ENCODE measurements around the gene NECAB3. TPM values are rescaled to one million over a fixed set of nuclear protein-coding genes. Genes with fewer than 3 reads are reported as not detected.
A peak's percentile ranks its signal among the peaks of the same experiment; 100 is the strongest.

NECAB3 gene
- total RNA-seq, 1 donor from 2014 or later = 26.9 TPM

DNA sequence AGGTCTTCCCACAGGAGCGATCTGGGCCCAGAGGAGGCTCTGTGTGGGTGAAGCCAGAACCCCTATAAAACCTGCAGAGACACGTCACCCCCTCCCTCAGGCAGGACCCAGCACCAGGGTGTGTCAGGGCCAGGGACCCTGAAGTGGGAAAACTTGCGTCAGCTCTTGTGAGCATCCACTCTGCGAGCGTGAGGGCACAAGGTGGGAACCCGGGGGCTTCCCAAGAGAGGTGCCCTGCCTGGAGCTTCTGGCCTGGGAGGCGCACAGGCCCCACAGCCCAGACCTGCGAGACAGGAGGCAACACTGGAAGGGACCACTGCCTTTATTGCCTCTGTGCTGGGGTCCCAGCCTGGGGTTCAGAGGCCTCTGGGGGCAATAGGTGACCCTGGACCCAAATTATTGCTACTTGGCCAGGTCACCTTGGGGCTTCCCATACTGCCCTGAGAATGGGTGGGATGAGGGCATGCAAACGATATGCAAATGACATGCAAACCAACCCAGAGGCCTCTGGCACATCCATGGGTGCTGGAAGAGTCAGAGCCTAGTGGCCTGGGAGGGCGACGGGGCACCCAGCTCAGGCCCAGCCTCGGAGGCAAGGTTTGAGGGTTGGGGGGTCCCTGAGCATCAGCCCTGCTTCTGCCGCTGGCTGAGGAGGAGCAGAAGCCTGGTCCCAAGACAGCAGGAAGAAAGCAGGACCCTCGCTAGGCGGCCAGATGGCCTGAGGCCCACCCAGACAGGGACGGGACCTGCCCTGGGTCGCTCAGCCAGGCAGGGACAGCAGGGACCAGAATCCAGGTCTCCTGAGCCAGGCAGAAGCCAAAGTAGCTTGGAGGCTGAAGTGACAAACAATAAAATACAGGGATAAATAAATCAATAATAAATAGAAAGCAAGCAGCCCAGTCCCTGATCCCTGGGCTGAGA is 17.2 kb downstream of the NECAB3 start:
- no peak overlapping the region for H3K4me3 ChIP-seq (ENCODE audit: low read depth, low read length)
- no peak for DNase-seq (ENCODE audit: low read depth)
- TF ChIP-seq, protein P1, sequence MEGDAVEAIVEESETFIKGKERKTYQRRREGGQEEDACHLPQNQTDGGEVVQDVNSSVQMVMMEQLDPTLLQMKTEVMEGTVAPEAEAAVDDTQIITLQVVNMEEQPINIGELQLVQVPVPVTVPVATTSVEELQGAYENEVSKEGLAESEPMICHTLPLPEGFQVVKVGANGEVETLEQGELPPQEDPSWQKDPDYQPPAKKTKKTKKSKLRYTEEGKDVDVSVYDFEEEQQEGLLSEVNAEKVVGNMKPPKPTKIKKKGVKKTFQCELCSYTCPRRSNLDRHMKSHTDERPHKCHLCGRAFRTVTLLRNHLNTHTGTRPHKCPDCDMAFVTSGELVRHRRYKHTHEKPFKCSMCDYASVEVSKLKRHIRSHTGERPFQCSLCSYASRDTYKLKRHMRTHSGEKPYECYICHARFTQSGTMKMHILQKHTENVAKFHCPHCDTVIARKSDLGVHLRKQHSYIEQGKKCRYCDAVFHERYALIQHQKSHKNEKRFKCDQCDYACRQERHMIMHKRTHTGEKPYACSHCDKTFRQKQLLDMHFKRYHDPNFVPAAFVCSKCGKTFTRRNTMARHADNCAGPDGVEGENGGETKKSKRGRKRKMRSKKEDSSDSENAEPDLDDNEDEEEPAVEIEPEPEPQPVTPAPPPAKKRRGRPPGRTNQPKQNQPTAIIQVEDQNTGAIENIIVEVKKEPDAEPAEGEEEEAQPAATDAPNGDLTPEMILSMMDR (conservative IDR thresholded peaks at IDR 0.05; ENCODE audit: low read depth, low read length) = no peak

DNA sequence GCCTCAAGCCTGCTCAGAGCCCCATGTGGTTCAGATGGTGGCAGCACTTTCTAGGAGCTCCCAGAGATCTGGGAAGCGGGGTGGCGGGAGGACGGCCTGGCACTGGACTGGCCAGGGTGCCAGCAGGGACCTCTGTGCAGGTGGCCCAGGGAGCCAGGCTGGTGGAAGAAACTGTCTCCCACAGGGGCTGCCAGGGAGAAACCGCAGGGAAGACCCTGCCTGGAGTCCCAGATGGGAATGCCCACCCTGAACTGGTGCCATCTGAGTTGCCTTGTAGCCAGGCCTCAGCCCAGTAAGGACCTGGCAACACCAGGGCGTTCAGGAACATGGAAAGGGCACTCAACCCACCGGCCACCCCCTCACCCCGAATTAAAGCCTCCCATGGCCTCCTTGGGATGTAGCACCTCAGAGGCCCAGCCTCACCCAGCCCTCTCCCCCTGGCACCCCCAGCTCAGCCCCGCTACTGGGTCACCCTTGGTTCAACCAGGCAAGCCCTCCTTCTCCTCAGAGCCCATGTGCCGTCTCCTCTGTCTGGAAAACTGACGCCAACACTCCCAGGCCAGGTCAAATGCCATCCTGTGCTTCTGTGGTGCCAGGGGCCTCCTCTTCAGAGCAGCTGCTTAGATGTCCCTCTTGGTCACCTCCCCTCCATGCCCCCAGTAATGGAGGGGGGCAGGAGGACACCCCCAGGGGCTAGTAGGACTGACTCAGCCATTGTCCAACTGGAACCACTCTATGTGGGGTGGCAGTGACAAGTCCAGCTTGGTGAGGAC is 18.0 kb downstream of the NECAB3 start:
- no peak for DNase-seq (ENCODE audit: low read depth)
- TF ChIP-seq, protein P1 (conservative IDR thresholded peaks at IDR 0.05; ENCODE audit: low read depth, low read length) = no peak
- H3K4me3 ChIP-seq (ENCODE audit: low read depth, low read length) = no peak overlapping the region

DNA sequence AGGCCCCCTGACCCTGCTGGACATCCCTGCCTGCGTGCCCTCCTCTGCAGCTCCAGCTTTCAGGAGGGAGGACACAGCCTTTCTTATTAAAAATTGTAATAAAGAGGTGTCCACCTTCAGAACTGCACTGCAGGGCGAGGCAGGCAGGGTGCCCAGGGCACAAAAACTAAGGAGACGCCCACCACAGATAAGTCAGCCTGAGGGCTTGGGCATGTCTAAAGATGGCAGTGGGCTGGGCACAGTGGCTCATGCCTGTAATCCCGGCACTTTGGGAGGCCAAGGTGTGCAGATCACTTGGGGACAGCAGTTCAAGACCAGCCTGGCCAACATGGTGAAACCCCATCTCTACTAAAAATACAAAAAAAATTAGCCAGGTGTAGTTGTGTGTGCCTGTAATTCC is 19.1 kb downstream of the NECAB3 start:
- DNase-seq (ENCODE audit: low read depth) = no peak
- TF ChIP-seq, protein P1 (conservative IDR thresholded peaks at IDR 0.05; ENCODE audit: low read depth, low read length) = no peak

DNA sequence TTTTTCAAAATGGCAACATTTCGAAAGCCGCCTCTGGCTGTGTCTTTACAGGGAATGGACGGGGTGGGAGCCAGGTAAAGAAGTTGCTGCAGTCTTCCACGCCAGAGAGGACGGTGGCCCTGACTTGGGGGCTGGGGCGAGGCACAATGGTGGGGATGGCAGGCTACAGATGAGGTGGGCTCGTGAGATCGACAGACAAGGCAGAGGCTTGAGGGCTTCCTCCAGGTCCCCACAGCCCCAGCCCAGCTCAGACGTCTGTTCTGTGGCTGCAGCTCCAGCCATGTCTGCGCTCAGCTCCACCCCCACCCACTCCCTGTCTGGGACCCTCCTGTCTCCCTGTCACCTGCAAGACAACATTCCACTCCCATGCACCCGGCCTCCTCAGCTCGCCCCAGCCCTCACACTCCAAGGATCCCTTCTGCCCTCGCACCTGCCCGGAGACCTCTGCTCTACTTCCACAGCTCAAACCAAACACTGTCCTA is 19.5 kb downstream of the NECAB3 start:
- no peak overlapping the region for H3K4me3 ChIP-seq (ENCODE audit: low read depth, low read length)
- DNase-seq (ENCODE audit: low read depth) = no peak
- TF ChIP-seq, protein P1 (conservative IDR thresholded peaks at IDR 0.05; ENCODE audit: low read depth, low read length) = no peak

More for the DNA sequence above, 19.1 kb downstream of the NECAB3 start:
- H3K4me3 ChIP-seq (ENCODE audit: low read depth, low read length) = no peak overlapping the region

DNA sequence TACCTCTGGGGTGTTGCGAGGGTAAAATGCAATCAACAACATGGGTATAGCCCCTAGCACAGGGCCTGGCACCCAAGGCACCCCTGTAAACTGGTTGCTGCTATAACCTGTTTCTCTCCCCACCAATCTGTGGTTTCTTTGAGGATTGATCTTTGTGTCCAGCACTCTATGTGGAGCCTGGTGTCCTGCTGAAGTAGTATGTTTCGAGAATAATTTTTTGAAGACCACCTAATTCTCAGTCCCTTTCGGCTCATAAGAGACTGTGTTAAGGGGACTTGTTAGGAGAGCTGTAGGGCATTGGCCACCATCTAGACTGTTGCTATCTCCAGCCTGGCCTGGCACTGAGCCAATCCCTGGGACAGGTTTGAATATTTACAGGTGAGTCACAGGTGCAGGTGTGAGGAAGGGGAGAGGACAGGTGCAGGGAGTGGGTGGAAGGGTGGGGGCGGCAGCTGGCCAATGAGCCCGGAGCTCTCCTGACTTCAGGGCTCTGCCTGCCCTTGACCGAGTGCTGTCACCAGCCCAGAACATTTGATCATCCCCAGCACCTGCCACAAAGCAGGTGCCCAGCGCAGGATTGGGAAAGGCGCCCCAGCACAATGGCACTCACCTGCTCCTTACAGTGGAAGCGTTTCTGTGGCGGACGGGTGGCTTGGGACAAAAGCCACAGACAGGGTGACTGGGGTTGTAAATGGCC is 20.2 kb downstream of the NECAB3 start:
- H3K4me3 ChIP-seq (ENCODE audit: low read depth, low read length) = peak overlapping the region; percentile 30
- TF ChIP-seq, protein P1 (conservative IDR thresholded peaks at IDR 0.05; ENCODE audit: low read depth, low read length) = no peak
- no peak for DNase-seq (ENCODE audit: low read depth)

DNA sequence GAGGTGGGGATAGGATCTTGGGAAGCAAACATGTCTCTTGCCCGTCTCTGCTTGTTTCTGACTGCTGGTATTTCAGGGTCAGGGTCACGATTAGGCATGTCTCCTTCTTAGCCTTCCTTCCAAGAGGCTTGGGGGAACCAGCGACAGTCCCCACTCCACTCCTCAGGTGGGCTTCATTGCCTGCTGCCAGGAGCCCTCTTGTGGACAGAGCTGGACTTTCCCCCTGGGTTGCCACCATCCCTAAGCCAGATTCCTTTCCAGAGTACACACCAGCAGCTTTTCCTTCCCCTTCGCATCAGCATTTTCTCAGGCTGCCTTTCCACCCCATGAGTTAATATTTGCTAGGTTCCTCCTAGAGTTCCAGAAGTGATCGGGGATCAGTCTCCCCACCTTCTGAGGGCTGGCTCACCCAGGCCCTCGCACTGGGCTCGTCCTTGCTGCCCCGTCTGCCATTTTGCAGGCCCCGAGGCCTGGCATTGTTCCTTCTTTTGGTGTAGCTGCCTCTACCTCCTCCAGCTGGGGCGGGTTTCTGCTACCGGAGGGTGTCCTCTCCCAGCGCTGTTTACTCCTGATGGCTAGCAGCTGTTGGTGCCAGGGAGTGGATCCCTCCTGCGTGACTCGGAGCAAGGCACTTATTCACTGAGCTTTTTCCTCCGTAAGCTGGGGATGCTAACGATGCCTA is 20.9 kb downstream of the NECAB3 start:
- peak overlapping the region; percentile 30 for H3K4me3 ChIP-seq (ENCODE audit: low read depth, low read length)
- no peak for DNase-seq (ENCODE audit: low read depth)
- TF ChIP-seq, protein P1 (conservative IDR thresholded peaks at IDR 0.05; ENCODE audit: low read depth, low read length) = peak; percentile 93

Measured in epithelial cell of proximal tubule (primary cell).